Measurements from ENCODE around the gene MISP.
"Not testable (repeated sequence)": the region's sequence is repeated elsewhere in the genome, so short reads cannot be mapped to it uniquely, and the experiment has no call there.

GRCh38 chr19:740816-741505 lies 10.0 kb upstream of the MISP start:
- TF ChIP-seq CTCF (conservative IDR thresholded peaks at IDR 0.05; ENCODE audit: low read depth, low read length); BHLHE40 (IDR thresholded peaks at IDR 0.05; ENCODE audit: low read depth, low read length); USF2 (IDR thresholded peaks at IDR 0.05; ENCODE audit: low read depth, low read length); SMC3 (IDR thresholded peaks at IDR 0.05; ENCODE audit: low read depth, low read length); MAFK (IDR thresholded peaks at IDR 0.05; ENCODE audit: low read depth, low read length); POLR2A (IDR thresholded peaks at IDR 0.05; ENCODE audit: low read depth, low read length); CEBPB (IDR thresholded peaks at IDR 0.05; ENCODE audit: low read depth, low read length); MAZ (IDR thresholded peaks at IDR 0.05; ENCODE audit: borderline replicate concordance, low read depth, low read length); MXI1 (IDR thresholded peaks at IDR 0.05; ENCODE audit: borderline replicate concordance, low read depth, low read length); RAD21 (IDR thresholded peaks at IDR 0.05; ENCODE audit: low read length); FOS (IDR thresholded peaks at IDR 0.05; ENCODE audit: low read depth, low read length); RFX5 (IDR thresholded peaks at IDR 0.05; ENCODE audit: low read depth, low read length): not testable (repeated sequence)
